HL-60/S4 treated with retinoic acid at 250 ng/mL for 4 days and 3 days (cell line): Measurements from ENCODE around the gene ISLR.
"Not testable (repeated sequence)": the region's sequence is repeated elsewhere in the genome, so short reads cannot be mapped to it uniquely, and the experiment has no call there.

ENCODE experiments used
- in situ Hi-C: fragments of 300-500 bp; cut with MboI; formaldehyde crosslinking; loops from 2 replicates; pipeline ENCODE4 v1.7.0; 2022; ENCODE audit warnings: low sequenced_read_pairs

The ISLR gene

GRCh38 chr15:74136540-74136813 lies 37.0 kb upstream of the ISLR start:
- in situ Hi-C loops = no loop called here

GRCh38 chr15:74136814-74137536 lies 36.5 kb upstream of the ISLR start:
- in situ Hi-C loops = no loop called here

- in situ Hi-C loops = no loop called here
Observed at GRCh38 chr15:74137537-74137894, 36.0 kb upstream of the ISLR start.

GRCh38 chr15:74138642-74139041 lies 34.9 kb upstream of the ISLR start:
- in situ Hi-C loops = no loop called here

GRCh38 chr15:74141591-74141990 lies 31.9 kb upstream of the ISLR start:
- in situ Hi-C loops = no loop called here

GRCh38 chr15:74144153-74144775 lies 29.2 kb upstream of the ISLR start:
- in situ Hi-C loops = no loop called here

GRCh38 chr15:74146277-74146800 lies 27.2 kb upstream of the ISLR start:
- in situ Hi-C loops = no loop called here

GRCh38 chr15:74147051-74147450 lies 26.5 kb upstream of the ISLR start:
- in situ Hi-C loops = no loop called here

- in situ Hi-C loops = no loop called here
Observed at GRCh38 chr15:74155766-74156417, 17.6 kb upstream of the ISLR start.

- in situ Hi-C loops = no loop called here
Observed at GRCh38 chr15:74156678-74157411, 16.7 kb upstream of the ISLR start.

- in situ Hi-C loops = no loop called here
Observed at GRCh38 chr15:74157868-74158827, 15.4 kb upstream of the ISLR start.

GRCh38 chr15:74158855-74159650 lies 14.5 kb upstream of the ISLR start:
- in situ Hi-C loops = no loop called here

GRCh38 chr15:74159773-74160172 lies 13.7 kb upstream of the ISLR start:
- in situ Hi-C loops = no loop called here

GRCh38 chr15:74160390-74160789 lies 13.1 kb upstream of the ISLR start:
- in situ Hi-C loops = not testable (repeated sequence)

GRCh38 chr15:74162195-74162536 lies 11.3 kb upstream of the ISLR start:
- in situ Hi-C loops = not testable (repeated sequence)

GRCh38 chr15:74165461-74165860 lies 8.0 kb upstream of the ISLR start:
- in situ Hi-C loops = no loop called here

- in situ Hi-C loops = no loop called here
Observed at GRCh38 chr15:74167891-74168331, 5.6 kb upstream of the ISLR start.

- in situ Hi-C loops = no loop called here
Observed at GRCh38 chr15:74168711-74169126, 4.8 kb upstream of the ISLR start.

- in situ Hi-C loops = no loop called here
Observed at GRCh38 chr15:74170071-74170844, 3.3 kb upstream of the ISLR start.
